Activated CD8-positive, alpha-beta memory T cell treated with anti-CD3 and anti-CD28 coated beads for 36 hours (primary cell): Measurements from ENCODE around the gene TNFAIP1. TPM values are rescaled to one million over a fixed set of nuclear protein-coding genes. Genes with fewer than 3 reads are reported as not detected.

Experiments
- CTCF ChIA-PET: fragments of 350-600 bp; sonication (Branson Sonifier 250); formaldehyde crosslinking; loops from one replicate; lab custom pipeline; 2021; ENCODE audit warnings: antibody characterized with exemption; lab: Charles Lee
- POLR2A ChIA-PET: fragments of 350-600 bp; sonication (Branson Sonifier 250); formaldehyde crosslinking; loops from one replicate; lab custom pipeline; 2021; ENCODE audit warnings: antibody characterized with exemption; lab: Charles Lee
- total RNA-seq, 2 experiments: library from RNA; stranded (reverse); gene quantifications; one replicate each; pipeline ENCODE4 v1.2.3, GENCODE V29; 2021

The TNFAIP1 gene
- total RNA-seq, 2 experiments from 2014 or later, result 27.2 to 31.8 TPM

DNA sequence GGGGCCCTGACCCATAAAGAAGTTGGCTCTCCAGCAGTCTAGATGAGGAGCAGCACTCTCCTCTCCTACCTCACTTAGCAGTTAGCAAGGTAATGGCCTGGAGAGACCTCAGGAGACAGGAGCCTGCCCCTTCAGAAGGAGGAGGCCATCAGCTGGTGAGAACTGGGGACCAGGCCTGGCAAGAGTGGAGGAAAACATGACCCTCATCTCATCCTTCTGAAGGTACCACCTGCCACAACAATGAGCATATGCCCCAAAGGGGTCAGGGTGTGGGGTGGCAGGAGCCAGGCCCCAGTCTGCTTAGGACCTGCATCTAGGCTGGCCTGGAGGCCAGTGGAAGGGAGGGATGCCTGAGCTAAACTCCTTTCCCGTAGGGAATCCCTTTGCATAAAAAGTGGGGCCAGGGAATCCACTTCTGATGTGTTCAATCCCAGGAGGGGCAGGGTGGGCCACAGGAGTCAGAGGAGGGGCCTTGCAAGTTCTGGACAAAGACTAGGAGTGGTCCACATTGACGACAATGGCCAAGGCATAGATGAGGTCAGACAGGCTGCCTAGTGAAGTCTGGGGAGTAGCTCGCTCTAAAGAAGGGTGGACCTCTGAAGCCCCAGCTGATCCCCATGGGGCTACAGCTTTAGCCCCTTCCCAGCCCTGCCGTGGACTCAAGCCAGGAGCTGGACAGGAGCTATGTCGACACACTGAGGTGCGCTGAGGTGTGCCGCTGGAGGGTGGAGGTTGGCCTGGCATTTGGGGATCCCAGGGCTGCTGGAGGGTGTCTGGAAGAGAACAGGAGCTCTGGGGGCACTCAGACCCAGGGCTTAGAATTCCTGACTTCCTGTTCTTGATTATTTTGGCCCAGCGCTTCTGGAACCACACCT lies 28.5 kb downstream of the TNFAIP1 start:
- CTCF ChIA-PET, result no interaction called here
- POLR2A ChIA-PET, result no interaction called here

GRCh38 chr17:28364665-28365363 lies 29.3 kb downstream of the TNFAIP1 start, which contains the start of gene SEBOX:
Gene SEBOX, minus strand, starts transcription at chr17:28365199. Its CDS starts 48 bp downstream, at chr17:28365151.
- ChIA-PET POLR2A (no interaction called here), CTCF (no interaction called here)

GRCh38 chr17:28365487-28365886 lies 29.9 kb downstream of the TNFAIP1 start:
- ChIA-PET POLR2A (no interaction called here), CTCF (no interaction called here)

DNA sequence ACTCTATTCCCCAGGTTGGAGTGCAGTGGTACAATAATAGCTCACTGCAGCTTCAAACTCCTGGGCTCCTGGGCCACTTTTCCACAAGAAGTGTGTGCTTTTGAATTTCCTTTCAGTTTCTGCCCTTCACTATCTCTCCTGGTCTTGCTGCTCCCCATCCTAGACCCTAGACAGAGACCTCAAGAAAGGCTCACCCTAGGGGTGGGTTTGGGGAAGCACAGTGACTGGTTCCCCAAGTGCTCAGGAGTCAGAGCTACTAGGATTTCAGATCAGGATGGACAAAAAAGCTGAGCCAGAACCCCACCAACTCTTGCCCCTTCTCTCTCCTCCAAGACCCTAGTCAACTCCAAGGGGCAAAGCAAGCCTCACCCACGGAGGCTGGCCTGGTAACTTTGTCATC lies 31.0 kb downstream of the TNFAIP1 start:
- ChIA-PET CTCF (interaction anchor here (1.4 kb wide), 1 partner anchor 12 kb away, joined by 4 read pairs; no protein-coding TSS in a partner anchor), POLR2A (no interaction called here)

DNA sequence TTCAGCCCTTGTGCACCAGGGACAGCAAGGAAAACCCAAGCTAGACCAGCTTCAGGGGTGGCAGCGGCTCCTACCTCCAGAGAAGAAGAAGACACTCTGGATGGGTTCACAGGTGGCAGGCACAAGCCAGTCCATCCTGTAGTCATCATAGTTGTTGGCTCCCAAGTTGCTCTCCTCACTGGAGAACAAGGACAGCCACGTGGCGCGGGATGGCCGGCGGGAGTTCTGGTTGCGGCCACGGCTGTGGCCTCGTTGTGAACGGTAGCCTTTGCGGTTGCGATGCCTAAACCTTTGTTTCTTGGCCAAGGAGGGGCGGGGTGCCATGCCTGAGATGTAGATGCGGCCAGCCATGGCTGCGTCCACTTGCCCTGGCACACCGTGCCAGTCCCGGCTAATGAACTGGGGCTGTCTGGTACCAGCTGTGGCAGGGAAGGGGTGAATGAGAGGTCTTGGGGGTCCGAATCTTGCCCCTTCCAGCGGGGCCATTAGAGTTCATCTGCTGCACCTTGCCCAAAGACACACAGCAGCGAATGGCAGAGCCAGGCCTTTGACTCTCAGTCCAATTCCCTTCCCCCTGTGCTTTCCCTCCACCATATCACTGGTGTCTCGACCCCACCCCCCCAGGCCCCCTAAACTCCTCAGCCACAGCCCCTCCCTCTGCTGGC lies 32.2 kb downstream of the TNFAIP1 start:
- ChIA-PET CTCF (interaction anchor here (1.4 kb wide), 1 partner anchor 13 kb away, joined by 4 read pairs; no protein-coding TSS in a partner anchor), POLR2A (interaction anchor here (0.5 to 1.6 kb wide), 4 partner anchors 10 to 711 kb away, joined by 4 to 5 read pairs (median 5); partner anchors contain the start of gene POLDIP2)

DNA sequence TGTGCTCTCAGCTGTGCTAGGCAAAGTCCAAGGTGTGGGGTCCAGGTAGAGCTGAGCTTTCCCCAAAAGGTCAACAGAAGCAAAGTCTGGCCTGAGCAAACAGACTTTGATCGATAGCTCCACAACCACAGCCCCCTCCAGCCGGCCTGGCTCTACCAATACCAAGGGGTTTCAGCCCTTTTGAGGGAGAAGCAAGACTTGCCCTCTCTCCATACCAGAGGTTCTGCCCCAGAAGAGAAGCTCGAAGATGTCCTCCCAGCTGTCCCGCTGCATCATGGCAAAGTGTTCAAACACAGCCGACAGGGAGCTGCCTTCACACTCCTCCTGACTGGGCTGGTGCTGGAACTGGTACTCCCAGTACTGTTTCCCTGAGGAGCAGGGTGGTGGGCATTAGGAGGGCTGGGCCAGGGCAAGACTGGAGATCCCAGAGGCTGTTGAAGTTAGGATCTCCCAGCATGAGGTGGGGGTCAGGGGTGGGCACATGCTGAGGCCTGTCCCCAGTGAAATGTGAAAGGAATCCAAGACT lies 32.8 kb downstream of the TNFAIP1 start:
- ChIA-PET POLR2A (interaction anchor here (1.6 kb wide), 1 partner anchor 11 kb away, joined by 5 read pairs; the partner anchor contains the start of gene POLDIP2), CTCF (interaction anchor here (1.0 kb wide), 1 partner anchor 11 kb away, joined by 5 read pairs; no protein-coding TSS in a partner anchor)

- POLR2A ChIA-PET, result interaction anchor here (1.6 kb wide), 1 partner anchor 12 kb away, joined by 5 read pairs; the partner anchor contains the start of gene POLDIP2
- CTCF ChIA-PET, result interaction anchor here (1.0 kb wide), 1 partner anchor 11 kb away, joined by 5 read pairs; no protein-coding TSS in a partner anchor
Observed at GRCh38 chr17:28368915-28369683, 33.5 kb downstream of the TNFAIP1 start.

GRCh38 chr17:28369684-28370034 lies 34.1 kb downstream of the TNFAIP1 start:
- ChIA-PET POLR2A (interaction anchor here (1.4 to 1.6 kb wide), 2 partner anchors 12 kb away, joined by 5 read pairs; partner anchors contain the start of gene POLDIP2), CTCF (no interaction called here)

GRCh38 chr17:28370035-28370743 lies 34.6 kb downstream of the TNFAIP1 start, which contains the start of gene VTN:
Gene VTN, minus strand, starts transcription at chr17:28370307. Its CDS starts 104 bp downstream, at chr17:28370203.
- CTCF ChIA-PET, result no interaction called here

DNA sequence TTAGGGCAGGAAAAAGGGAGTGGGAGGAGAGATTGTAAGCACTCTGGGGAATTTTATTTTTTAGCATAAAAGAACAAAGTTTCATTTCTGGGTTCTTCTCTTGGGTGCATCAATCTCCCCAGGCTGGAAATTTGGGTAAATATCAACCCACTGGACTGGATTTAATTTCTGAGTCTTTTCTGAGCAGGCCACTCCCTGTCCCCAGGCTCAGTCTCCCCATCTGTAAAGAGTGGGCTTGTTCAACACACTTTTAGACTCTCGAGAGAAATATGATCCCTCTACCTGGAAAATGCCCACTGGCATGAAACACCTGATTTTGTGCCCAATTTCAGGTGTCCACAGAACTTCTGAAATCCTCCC lies 35.2 kb downstream of the TNFAIP1 start:
- POLR2A ChIA-PET, result interaction anchor here (1.4 kb wide), 1 partner anchor 13 kb away, joined by 5 read pairs; the partner anchor contains the start of gene POLDIP2
- CTCF ChIA-PET, result no interaction called here

More at GRCh38 chr17:28370035-28370743, 34.6 kb downstream of the TNFAIP1 start, which contains the start of gene VTN:
- POLR2A ChIA-PET, result interaction anchor here (1.4 kb wide), 1 partner anchor 13 kb away, joined by 5 read pairs; the partner anchor contains the start of gene POLDIP2

DNA sequence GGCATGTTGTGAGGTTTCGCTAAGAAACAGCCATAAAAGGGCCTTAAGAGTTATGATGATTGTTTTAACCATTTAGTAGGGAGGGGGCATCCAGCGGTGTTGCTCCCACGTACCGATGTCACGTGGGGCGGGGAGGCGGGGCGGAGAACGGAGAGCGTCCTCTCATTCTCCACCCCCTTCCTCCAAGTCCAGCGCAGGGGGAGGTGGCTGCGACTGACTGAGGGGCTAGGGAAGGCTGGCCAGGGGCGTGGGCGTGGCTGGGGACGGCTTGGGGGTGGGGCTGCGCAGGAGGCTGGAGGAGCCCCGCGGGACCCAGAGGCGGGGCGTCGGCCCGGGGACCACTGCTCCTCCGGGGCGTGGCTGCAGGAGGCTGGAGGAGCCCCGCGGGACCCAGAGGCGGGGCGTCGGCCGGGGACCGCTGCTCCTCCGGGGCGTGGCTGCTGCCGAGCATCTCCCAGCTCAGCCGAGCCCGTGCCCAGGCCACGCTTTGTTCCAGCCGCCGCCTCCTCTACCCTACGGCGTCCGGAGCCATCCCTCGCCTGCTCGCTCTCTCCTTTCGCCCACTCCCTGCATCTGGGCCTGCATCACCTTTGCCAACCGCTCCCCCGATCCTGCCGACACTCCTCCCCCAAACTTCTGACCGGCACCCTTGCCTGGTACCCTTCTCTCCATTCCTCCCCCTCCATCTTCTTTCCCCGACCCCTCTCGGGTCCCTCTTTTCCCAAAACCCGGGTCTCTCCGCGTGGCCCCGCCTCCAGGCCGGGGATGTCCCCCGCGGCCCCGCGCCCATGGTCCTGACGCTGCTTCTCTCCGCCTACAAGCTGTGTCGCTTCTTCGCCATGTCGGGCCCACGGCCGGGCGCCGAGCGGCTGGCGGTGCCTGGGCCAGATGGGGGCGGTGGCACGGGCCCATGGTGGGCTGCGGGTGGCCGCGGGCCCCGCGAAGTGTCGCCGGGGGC lies 36.0 kb downstream of the TNFAIP1 start, which contains the start of gene SARM1:
SARM1 (plus strand) TSS at position 450 of the 958 bp plus-strand sequence; CDS start at position 789, 339 bp downstream.
- ChIA-PET POLR2A (interaction anchor here (1.1 to 1.7 kb wide), 2 partner anchors 13 to 14 kb away, joined by 3 to 15 read pairs; partner anchors contain the start of gene POLDIP2), CTCF (interaction anchor here (1.0 kb wide), 1 partner anchor 35 kb away, joined by 3 read pairs; no protein-coding TSS in a partner anchor)

DNA sequence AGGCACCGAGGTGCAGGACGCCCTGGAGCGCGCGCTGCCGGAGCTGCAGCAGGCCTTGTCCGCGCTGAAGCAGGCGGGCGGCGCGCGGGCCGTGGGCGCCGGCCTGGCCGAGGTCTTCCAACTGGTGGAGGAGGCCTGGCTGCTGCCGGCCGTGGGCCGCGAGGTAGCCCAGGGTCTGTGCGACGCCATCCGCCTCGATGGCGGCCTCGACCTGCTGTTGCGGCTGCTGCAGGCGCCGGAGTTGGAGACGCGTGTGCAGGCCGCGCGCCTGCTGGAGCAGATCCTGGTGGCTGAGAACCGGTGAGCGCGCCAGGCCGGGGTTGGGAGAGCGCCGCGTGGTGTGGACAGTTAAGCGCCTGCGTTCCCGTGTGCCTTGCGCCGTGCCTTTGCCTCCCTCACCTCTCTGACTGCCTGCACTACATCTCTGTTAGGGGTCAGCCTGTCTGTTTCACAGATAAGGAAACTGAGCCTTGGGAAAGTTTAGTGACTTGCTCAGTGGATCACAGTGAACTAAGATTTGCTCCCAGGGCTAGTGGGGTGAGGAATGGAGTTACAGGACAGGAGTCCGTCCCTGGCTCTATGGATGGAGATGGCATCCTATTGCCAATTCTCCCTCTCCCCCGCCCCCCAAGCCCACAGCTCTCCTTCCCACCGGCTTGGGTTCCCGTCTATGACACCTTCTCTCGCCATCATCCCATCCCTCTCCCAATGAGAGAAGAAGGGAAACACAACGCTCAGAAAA lies 36.8 kb downstream of the TNFAIP1 start:
- POLR2A ChIA-PET, result interaction anchor here (1.1 to 1.7 kb wide), 2 partner anchors 12 to 15 kb away, joined by 3 to 15 read pairs; partner anchors contain the start of gene POLDIP2

GRCh38 chr17:28372945-28373274 lies 37.3 kb downstream of the TNFAIP1 start:
- ChIA-PET CTCF (interaction anchor here (1.0 kb wide), 1 partner anchor 34 kb away, joined by 3 read pairs; no protein-coding TSS in a partner anchor), POLR2A (no interaction called here)

More for the DNA sequence above, 36.8 kb downstream of the TNFAIP1 start:
- CTCF ChIA-PET, result interaction anchor here (1.0 kb wide), 1 partner anchor 34 kb away, joined by 3 read pairs; no protein-coding TSS in a partner anchor

- POLR2A ChIA-PET, result no interaction called here
- CTCF ChIA-PET, result interaction anchor here (0.7 to 1.0 kb wide), 3 partner anchors 11 to 191 kb away, joined by 3 to 5 read pairs (median 5); no protein-coding TSS in a partner anchor
Observed at GRCh38 chr17:28379814-28380801, 44.5 kb downstream of the TNFAIP1 start.
